Liver (tissue), 9 donors: ENCODE measurements around the gene DET1. TPM values are rescaled to one million over a fixed set of nuclear protein-coding genes. Genes with fewer than 3 reads are reported as not detected.

Experiments
- DNase-seq: peaks from one replicate; pipeline ENCODE4 v3.0.0-alpha.2; 2017; ENCODE audit warnings: low spot score
- H3K27ac ChIP-seq, 2 donors: one replicate each; pipeline ENCODE4 v1.7.0; 2013; ENCODE audit warnings: inconsistent platforms in 2 of 2, low read length in 2 of 2, control low read depth in 1 of 2, low read depth in 1 of 2, mild to moderate bottlenecking in 1 of 2
- H3K27me3 ChIP-seq, 4 donors: one replicate each; pipeline versions ENCODE4 v1.6.1 to v1.7.0; 2013; ENCODE audit warnings: low read length in 3 of 4, inconsistent platforms in 1 of 4, mild to moderate bottlenecking in 1 of 4, moderate library complexity in 1 of 4; ENCODE audit not compliant: control insufficient read depth in 4 of 4, insufficient read depth in 4 of 4
- H3K36me3 ChIP-seq, 4 donors: one replicate each; pipeline versions ENCODE4 v1.6.1 to v1.7.0; 2013; ENCODE audit warnings: low read length in 3 of 4, mild to moderate bottlenecking in 3 of 4, low read depth in 1 of 4, moderate library complexity in 1 of 4; ENCODE audit not compliant: control insufficient read depth in 4 of 4, insufficient read depth in 3 of 4
- H3K4me1 ChIP-seq, 4 donors: one replicate each; pipeline versions ENCODE4 v1.6.1 to v1.7.0; 2013; ENCODE audit warnings: low read length in 3 of 4, mild to moderate bottlenecking in 3 of 4, moderate library complexity in 1 of 4; ENCODE audit not compliant: control insufficient read depth in 4 of 4, insufficient read depth in 4 of 4
- H3K4me3 ChIP-seq, 3 donors: one replicate each; pipeline versions ENCODE4 v1.6.1 to v1.7.0; 2013; ENCODE audit warnings: low read length in 3 of 3, control low read depth in 1 of 3, low read depth in 1 of 3, mild to moderate bottlenecking in 1 of 3
- H3K9ac ChIP-seq, 2 donors: one replicate each; pipeline ENCODE4 v1.7.0; 2013; ENCODE audit warnings: low read length in 2 of 2, mild to moderate bottlenecking in 2 of 2, moderate library complexity in 2 of 2, control low read depth in 1 of 2, low read depth in 1 of 2
- H3K9me3 ChIP-seq, 4 donors: one replicate each; pipeline versions ENCODE4 v1.6.1 to v1.7.0; 2013; ENCODE audit warnings: low read length in 3 of 4; ENCODE audit not compliant: control insufficient read depth in 4 of 4
- CTCF ChIP-seq: fragments of 150-350 bp; IDR thresholded peaks from 2 replicates; pipeline ENCODE4 v1.5.1; 2017; ENCODE audit warnings: improper control_type of control experiment, low read depth, low read length; ENCODE audit not compliant: missing input control
- EGR1 ChIP-seq, 2 donors: IDR thresholded peaks; 2 replicates each; pipeline ENCODE4 v1.6.1; 2016 to 2018; ENCODE audit warnings: antibody characterized with exemption in 2 of 2, low read depth in 2 of 2
- FOXA1 ChIP-seq: IDR thresholded peaks from 2 replicates; pipeline ENCODE4 v1.6.1; 2016; ENCODE audit warnings: antibody characterized with exemption
- FOXA2 ChIP-seq: IDR thresholded peaks from 2 replicates; pipeline ENCODE4 v1.6.1; 2016; ENCODE audit warnings: antibody characterized with exemption
- GABPA ChIP-seq, 2 donors: IDR thresholded peaks in 1 of 2; conservative IDR thresholded peaks in 1 of 2; 2 replicates each; pipeline ENCODE4 v1.6.1; 2016; ENCODE audit warnings: antibody characterized with exemption in 2 of 2, mild to moderate bottlenecking in 1 of 2, moderate library complexity in 1 of 2
- HNF4A ChIP-seq, 2 donors: conservative IDR thresholded peaks; 2 replicates each; pipeline ENCODE4 v1.6.1; 2016; ENCODE audit warnings: antibody characterized with exemption in 2 of 2, mild to moderate bottlenecking in 2 of 2
- HNF4G ChIP-seq: IDR thresholded peaks from 2 replicates; pipeline ENCODE4 v1.6.1; 2016; ENCODE audit warnings: antibody characterized with exemption
- JUND ChIP-seq, 2 donors: IDR thresholded peaks; 2 replicates each; pipeline ENCODE4 v1.6.1; 2016; ENCODE audit warnings: antibody characterized with exemption in 2 of 2
- NR2F2 ChIP-seq: IDR thresholded peaks from 2 replicates; pipeline ENCODE4 v1.6.1; 2016; ENCODE audit warnings: antibody characterized with exemption
- RAD21 ChIP-seq, 2 donors: IDR thresholded peaks; 2 replicates each; pipeline ENCODE4 v1.6.1; 2016; ENCODE audit warnings: antibody characterized with exemption in 2 of 2, mild to moderate bottlenecking in 2 of 2
- RXRA ChIP-seq, 2 donors: IDR thresholded peaks; 2 replicates each; pipeline ENCODE4 v1.6.1; 2017 to 2018; ENCODE audit warnings: antibody characterized with exemption in 2 of 2, mild to moderate bottlenecking in 1 of 2
- SP1 ChIP-seq: IDR thresholded peaks from 2 replicates; pipeline ENCODE4 v1.6.1; 2018; ENCODE audit warnings: antibody characterized with exemption, mild to moderate bottlenecking
- TAF1 ChIP-seq: conservative IDR thresholded peaks from 2 replicates; pipeline ENCODE4 v1.6.1; 2016; ENCODE audit warnings: antibody characterized with exemption, mild to moderate bottlenecking
- YY1 ChIP-seq: IDR thresholded peaks from 2 replicates; pipeline ENCODE4 v1.6.1; 2016; ENCODE audit warnings: antibody characterized with exemption, mild to moderate bottlenecking
- ZBTB33 ChIP-seq: IDR thresholded peaks from 2 replicates; pipeline ENCODE4 v1.6.1; 2016; ENCODE audit warnings: antibody characterized with exemption
- WGBS: extraction: QIAGEN DNeasy Blood & Tissue Kit; methylation state at CpG from one replicate; pipeline ENCODE4 v1.1.7; 2013; 5-methylcytosine and 5-hydroxymethylcytosine counted together
- polyA plus RNA-seq, 2 donors: library from polyadenylated mRNA; stranded (reverse) in 1 of 2; unstranded in 1 of 2; fragments of 200-250 nt in 1 of 2; fragments of >200 nt in 1 of 2; fragmentation: Nextera tagmentation in 1 of 2; extraction: Ambion mirVana in 1 of 2; gene quantifications; one replicate each; pipeline versions ENCODE4 v1.2.1 to v1.2.3, GENCODE V29; 2013 to 2015
- total RNA-seq, 2 donors: library from RNA; depleted of rRNA; stranded (reverse); fragments of >200 nt; gene quantifications; one replicate each; pipeline ENCODE4 v1.2.3, GENCODE V29; 2014
- TF ChIP-seq, protein P1 (sequence below): IDR thresholded peaks from 2 replicates; pipeline ENCODE4 v1.6.1; 2016; ENCODE audit warnings: antibody characterized with exemption, mild to moderate bottlenecking
- TF ChIP-seq, protein P2 (sequence below): IDR thresholded peaks from 2 replicates; pipeline ENCODE4 v1.6.1; 2016; ENCODE audit warnings: antibody characterized with exemption
- donor health status: healthy.
- donor health status: healthy.
- donor health status: healthy.
- donor health status: healthy.
- donor health status: healthy.

DET1 gene
- total and polyA plus RNA-seq, 4 donors = 1.3 to 5.4 (median 2.4) TPM

GRCh38 chr15:88482263-88482662, 64.2 kb downstream of the DET1 start:
- TF ChIP-seq SP1 = no peak
- no peak for TF ChIP-seq ZBTB33
- TF ChIP-seq EGR1 (IDR thresholded peaks at IDR 0.05; ENCODE audit: low read depth in 2 of 2) = no peak
- no peak for TF ChIP-seq CTCF
- TF ChIP-seq, protein P1, sequence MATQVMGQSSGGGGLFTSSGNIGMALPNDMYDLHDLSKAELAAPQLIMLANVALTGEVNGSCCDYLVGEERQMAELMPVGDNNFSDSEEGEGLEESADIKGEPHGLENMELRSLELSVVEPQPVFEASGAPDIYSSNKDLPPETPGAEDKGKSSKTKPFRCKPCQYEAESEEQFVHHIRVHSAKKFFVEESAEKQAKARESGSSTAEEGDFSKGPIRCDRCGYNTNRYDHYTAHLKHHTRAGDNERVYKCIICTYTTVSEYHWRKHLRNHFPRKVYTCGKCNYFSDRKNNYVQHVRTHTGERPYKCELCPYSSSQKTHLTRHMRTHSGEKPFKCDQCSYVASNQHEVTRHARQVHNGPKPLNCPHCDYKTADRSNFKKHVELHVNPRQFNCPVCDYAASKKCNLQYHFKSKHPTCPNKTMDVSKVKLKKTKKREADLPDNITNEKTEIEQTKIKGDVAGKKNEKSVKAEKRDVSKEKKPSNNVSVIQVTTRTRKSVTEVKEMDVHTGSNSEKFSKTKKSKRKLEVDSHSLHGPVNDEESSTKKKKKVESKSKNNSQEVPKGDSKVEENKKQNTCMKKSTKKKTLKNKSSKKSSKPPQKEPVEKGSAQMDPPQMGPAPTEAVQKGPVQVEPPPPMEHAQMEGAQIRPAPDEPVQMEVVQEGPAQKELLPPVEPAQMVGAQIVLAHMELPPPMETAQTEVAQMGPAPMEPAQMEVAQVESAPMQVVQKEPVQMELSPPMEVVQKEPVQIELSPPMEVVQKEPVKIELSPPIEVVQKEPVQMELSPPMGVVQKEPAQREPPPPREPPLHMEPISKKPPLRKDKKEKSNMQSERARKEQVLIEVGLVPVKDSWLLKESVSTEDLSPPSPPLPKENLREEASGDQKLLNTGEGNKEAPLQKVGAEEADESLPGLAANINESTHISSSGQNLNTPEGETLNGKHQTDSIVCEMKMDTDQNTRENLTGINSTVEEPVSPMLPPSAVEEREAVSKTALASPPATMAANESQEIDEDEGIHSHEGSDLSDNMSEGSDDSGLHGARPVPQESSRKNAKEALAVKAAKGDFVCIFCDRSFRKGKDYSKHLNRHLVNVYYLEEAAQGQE = no peak
- no peak for TF ChIP-seq HNF4A (conservative IDR thresholded peaks at IDR 0.05)
- TF ChIP-seq HNF4G = no peak
- no peak for TF ChIP-seq TAF1
- no peak for TF ChIP-seq NR2F2
- TF ChIP-seq FOXA2 = no peak
- no peak for TF ChIP-seq GABPA (IDR thresholded peaks at IDR 0.05 in 1 of 2, conservative IDR thresholded peaks at IDR 0.05 in 1 of 2)
- Histone ChIP-seq H3K9me3 (no peaks in the 10 kb centered on the region), H3K4me3 (no peak overlapping the region), H3K27ac (no peak overlapping the region), H3K27me3 (no peaks in the 10 kb centered on the region), H3K9ac (no peak overlapping the region), H3K36me3 (peaks cover 0 to 13% (median 8%) of the 10 kb centered on the region in 4 donors), H3K4me1 (no peaks in the 10 kb centered on the region)
- no peak for DNase-seq
- 75% methylated on average over 1 of the region's 1 CpG for WGBS

- H3K9me3 ChIP-seq = no peaks in the 10 kb centered on the region
- DNase-seq = no peak
- TF ChIP-seq ZBTB33 (no peak), HNF4A (conservative IDR thresholded peaks at IDR 0.05) (no peak), JUND (IDR thresholded peaks at IDR 0.05) (no peak), RXRA (IDR thresholded peaks at IDR 0.05) (no peak), GABPA (IDR thresholded peaks at IDR 0.05 in 1 of 2, conservative IDR thresholded peaks at IDR 0.05 in 1 of 2) (no peak), RAD21 (IDR thresholded peaks at IDR 0.05) (no peak), FOXA1 (no peak), YY1 (no peak), TAF1 (no peak), NR2F2 (no peak), HNF4G (no peak), FOXA2 (no peak)
- TF ChIP-seq, protein P2, sequence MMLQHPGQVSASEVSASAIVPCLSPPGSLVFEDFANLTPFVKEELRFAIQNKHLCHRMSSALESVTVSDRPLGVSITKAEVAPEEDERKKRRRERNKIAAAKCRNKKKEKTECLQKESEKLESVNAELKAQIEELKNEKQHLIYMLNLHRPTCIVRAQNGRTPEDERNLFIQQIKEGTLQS = no peak
- TF ChIP-seq, protein P1 = no peak
- 90% methylated on average over 8 of the region's 8 CpGs for whole genome bisulfite sequencing
- H3K4me3 ChIP-seq = no peak overlapping the region
- H3K9ac ChIP-seq = no peak overlapping the region
- H3K36me3 ChIP-seq = peaks cover 0 to 21% (median 9%) of the 10 kb centered on the region in 4 donors
- H3K27ac ChIP-seq = no peak overlapping the region
- no peaks in the 10 kb centered on the region for H3K27me3 ChIP-seq
- peaks cover 0 to 8% (median 5%) of the 10 kb centered on the region in 4 donors for H3K4me1 ChIP-seq
Observed at GRCh38 chr15:88480981-88481380, 65.5 kb downstream of the DET1 start.
